B cell (primary cell): ENCODE measurements around the gene KRT24.
"Not testable (repeated sequence)": the region's sequence is repeated elsewhere in the genome, so short reads cannot be mapped to it uniquely, and the experiment has no call there.

Experiments
- CTCF ChIP-seq: fragments of 200-600 bp; IDR thresholded peaks from one replicate; pipeline ENCODE4 v1.8.0; 2022; ENCODE audit warnings: antibody characterized with exemption, mild to moderate bottlenecking
- EZH2 ChIP-seq: IDR thresholded peaks from 2 replicates; pipeline ENCODE4 v1.6.1; 2012; ENCODE audit warnings: borderline replicate concordance, low read depth, mild to moderate bottlenecking, moderate library complexity, low read length; ENCODE audit not compliant: insufficient read depth, poor library complexity, severe bottlenecking

GRCh38 chr17:40748666-40749065, 45.1 kb upstream of the KRT24 start:
- TF ChIP-seq EZH2, CTCF: not testable (repeated sequence)
